Measurements from ENCODE around the gene BRMS1.
A peak's percentile ranks its signal among the peaks of the same experiment; 100 is the strongest.

BRMS1 gene

DNA sequence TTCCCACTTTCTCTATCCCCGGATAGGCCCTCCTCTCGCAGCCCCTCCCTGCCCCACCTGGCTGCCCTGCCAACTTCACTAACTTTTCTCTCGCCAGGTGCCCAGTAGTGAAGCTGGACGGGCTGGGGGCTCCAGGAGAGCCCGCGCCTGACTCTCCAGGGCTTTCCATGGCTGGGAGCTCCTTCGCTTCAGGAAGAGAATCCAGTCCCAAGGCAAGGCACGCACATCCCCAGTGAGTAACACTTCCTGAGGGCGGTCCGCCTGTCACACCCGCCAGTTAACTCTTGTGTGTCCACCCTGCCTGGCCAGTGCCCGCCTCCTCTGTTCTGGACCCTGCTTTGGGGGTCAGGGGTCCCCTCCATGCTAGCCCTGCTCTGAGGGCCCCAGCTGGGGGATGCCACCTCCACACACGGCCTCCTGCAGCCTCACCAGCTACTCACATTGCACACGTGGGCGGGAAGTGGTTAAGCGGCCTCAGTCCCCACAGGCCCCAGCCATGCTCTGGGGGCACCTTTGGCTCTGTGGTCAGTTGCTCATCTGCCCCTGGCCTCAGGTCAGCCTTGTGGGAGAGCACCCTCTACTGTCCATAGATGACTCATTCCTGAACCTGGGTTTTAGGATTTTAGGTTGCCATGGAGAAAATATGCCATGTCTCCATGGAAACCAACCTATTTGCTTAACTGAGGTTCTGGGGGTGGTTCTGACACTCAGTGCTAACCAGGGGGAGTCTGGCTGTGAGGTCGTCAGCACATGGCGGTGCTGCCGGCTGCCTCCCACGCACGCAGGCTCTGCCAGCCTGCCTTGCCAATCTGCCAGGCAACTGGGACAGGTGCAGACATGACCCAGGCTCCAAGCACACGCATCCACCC lies 8.4 kb downstream of the BRMS1 start, which contains the start of gene RIN1:
Gene RIN1 (minus strand): TSS at position 201 of the 869 bp plus-strand sequence. CDS start 32 bp downstream, at position 169.
- DNase-seq (ENCODE audit: low spot score) = no peak

DNA sequence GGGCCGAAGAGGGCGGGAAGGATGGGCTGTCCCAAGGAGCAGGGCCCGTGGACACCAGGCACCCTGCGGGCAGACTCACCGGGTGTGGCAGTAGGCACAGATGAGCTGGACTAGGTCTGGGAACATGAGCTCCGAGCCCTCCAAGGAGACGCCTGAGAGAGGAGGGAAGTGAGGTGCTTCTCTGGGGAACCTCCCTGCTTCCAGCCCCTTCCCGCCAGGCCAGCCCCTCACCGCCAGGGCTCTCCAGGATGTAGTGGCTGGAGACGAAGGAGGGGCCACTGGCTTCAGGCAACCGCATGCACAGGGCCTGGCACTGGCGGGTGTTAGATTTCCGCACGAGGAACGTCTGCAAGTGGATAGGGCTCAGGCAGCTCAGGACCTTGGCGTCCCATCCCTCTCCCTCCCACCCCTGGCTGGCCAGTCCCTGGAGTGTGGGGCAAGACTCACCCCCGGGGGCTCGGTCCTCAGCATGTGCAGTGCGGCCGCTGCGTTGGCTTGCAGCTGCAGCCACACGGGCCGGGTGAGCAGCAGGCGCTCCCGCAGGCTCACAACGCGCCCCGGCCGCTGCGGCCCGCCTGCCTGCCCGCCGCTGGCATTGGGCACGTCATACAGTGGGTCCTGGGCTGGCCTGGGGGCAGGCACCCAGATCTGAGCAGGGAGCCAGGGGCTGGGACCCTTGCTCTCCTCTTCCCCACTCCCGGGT lies 9.2 kb downstream of the BRMS1 start:
- DNase-seq (ENCODE audit: low spot score) = no peak

DNA sequence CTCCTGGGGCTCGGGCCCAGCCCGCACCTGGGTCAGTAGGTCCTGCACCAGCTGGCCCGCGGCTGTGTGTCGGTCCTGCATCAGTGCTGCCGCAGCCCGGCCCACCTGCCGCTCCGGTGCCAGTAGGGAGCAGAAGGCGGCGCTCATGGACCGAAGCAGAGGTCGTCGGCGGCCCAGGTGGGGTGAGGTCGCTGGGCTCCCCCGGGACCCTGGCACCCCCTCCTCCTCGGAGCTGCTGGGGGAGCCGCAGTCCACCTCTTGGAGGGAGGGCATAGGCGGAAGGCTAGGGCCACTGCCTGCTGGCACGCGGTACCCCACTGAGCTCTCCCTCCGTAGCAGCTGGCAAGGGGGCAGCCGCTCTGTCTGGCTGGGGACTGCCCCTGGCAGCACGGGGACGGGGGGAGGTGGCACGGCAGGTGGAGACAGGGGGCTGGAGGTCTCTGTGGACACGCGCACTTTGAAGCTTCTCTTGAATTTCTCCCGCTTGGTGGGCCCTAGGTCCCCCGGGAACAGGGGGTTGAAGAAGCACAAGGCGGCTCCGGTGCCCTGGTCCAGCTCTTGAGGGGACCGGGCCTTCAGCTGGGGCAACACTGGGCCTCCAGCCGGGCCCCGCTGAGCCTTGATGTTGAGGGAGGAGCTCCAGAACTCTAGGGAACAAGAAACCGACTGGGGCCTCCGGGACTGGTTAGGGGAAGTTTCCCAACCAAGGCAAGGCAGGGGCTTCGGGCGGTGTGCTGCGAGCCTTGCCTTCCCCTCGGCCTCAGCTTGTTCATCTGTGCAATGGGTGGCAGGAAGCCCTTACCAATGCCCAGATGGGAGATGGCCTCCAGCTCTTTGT lies 10.1 kb downstream of the BRMS1 start:
- DNase-seq (ENCODE audit: low spot score) = no peak

DNA sequence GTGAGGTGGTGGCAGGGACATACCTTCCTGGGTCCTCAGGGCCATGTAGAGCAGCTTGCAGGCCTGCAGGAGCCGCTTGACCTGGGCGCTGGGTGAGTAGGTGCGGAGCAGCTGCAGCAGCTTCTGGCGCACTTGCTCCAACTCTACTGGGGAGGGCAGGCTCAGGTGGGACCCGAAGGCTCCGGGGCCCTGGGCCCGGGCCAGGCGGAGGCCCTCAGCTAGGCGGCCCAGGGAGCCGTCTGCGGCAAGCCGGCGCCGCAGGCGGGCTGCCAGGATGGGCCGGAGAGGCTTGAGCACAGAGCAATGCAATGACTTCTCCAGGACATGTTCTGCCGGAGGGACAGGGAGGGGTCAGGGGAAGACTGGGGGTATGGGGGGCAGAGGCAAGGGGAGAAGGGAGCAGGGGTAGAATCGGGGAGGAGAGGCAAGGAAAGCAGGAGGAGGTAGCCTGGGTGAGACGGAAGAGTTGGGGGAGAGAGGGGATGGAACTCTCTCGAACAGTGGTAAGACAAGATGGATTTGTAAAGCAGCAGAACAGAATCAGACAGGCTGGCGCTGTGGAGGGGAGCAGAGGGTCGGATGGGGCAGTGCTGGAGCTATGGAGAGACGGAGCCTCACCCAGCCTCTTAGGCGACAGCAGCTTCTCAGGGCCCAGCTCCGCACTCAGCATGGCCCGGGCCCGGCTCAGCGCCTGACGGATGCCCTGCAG lies 10.9 kb downstream of the BRMS1 start:
- no peak for DNase-seq (ENCODE audit: low spot score)

DNA sequence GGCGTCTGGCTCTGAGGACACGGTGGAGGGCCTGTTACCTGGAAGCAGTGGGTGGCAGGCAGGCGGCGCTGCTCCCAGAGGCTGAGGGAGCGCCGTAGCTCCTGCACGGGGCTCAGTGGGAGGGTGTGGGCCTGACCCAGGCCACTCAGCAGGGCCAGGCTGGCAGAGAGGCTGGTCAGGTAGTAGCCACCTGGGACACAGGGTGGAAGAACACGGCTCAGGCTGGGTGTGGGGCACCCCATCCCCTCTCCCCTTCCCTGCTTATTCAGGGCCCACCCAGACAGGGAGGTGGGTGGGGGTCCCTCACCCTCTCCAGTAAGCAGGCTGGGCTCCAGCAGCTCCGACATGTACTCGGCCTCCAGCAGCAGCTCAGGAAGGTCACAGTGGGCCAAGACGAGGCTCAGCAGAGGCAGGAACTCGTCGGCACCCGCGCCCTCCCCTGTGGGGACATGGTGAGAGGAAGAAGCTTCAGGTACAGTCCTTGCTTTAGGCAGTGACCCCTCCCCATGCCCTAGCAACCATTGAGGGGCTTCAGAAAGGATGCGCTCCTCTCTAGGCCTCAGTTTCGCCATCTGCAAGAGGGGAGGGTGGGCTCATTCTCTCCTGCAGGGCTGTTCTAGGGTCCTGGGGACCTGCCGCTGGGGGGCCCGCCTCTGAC lies 11.6 kb downstream of the BRMS1 start:
- no peak for DNase-seq (ENCODE audit: low spot score)

DNA sequence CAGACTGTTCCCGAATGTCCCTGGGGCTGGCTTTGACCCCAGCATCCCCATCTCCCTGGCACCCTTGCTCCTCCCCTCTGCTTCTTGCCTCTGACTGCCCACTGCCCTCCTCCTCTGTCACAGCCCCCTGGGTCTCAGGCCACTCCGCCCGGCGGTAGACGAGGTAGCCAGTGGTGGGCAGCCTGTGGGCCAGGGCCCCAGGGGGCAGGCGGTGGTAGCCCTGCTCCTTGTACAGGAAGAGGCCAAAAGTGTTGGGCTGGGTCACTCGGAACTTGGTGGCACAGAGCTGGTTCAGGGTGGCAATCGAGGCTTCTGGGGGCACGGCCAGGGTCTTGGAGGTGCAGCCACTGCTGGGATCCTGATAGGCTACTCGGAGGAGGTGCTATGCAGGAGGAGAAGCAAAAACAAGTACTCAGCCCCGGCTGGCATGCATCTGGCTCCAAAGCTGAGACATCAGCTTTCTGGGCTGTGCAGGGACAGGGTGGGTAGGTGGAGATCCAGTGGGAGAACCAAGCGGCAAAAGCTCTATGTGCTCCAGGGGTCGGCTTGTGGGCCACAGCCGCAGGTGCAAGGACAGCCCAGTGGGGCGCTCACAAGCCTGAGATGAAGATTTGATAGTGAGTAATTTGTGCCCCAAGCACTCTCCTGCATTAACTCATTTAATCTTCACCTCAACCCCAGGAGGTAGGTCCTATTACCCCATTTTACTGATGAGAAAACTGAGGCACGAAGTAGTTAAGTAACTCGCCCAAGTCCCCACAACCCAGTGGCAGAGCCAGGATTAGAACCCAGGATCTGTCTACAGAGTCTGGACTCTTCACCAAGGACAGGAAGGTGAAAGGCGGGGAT lies 12.3 kb downstream of the BRMS1 start:
- DNase-seq (ENCODE audit: low spot score) = no peak

DNA sequence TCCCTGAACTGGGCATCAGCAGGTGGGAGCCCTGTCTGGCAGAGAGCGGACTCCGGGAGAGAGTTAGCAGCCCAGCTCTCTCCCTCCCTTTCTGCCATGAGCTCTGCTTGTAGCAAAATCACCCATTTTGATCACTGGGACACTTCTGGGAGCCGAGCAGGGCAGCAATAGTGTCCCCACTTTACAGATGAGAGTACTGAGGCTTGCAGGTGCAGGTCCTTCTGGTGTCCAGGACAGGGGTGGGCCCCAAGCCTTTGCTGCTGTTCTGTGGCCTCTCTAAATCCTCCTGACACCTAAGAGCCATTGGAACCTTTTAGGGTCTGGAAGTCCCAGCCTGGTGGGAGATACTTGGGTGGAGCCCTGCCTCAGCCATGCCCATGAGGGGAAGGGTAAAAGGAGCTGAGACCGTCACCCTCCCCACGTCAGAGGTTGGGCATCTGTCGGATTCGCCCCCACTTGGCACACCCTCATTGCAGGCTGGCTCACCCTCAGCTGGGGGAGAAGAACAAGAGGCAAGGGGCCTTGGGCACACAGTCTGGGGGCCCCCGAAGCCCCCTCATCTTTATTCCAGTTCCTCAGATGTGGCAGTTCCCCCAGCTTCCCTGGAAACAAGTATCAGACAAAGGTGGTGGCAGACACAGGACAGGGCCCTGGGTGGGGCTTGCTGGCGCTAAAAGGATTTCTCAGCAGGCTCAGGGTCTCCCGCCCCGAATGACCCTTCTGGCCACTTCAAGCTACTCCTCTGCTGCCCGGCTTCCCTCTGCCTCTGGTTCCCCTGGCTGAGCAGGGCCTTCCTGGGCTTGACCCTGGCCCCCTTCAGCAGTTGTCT lies 13.1 kb downstream of the BRMS1 start:
- no peak for DNase-seq (ENCODE audit: low spot score)

DNA sequence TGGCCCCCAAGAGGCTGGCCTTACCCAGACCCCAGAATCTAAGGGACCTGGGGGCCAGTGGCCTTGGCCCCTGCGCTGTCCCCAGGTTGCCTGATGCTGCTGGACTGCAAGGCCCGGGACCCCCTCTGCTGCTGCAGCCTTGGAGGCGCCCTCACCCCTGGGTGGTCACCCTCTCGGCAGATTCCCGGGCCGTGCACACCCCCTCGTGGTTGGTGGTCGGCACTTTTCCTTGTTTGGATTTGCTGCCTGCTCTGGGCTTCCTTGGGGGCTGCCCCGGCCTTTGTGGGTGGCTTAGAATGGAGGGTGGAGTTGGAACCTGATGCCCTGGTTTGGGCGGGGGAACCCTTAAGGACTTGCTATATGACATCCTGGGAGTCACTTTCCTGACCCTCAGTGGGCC lies 14.0 kb downstream of the BRMS1 start:
- DNase-seq (ENCODE audit: low spot score) = no peak

DNA sequence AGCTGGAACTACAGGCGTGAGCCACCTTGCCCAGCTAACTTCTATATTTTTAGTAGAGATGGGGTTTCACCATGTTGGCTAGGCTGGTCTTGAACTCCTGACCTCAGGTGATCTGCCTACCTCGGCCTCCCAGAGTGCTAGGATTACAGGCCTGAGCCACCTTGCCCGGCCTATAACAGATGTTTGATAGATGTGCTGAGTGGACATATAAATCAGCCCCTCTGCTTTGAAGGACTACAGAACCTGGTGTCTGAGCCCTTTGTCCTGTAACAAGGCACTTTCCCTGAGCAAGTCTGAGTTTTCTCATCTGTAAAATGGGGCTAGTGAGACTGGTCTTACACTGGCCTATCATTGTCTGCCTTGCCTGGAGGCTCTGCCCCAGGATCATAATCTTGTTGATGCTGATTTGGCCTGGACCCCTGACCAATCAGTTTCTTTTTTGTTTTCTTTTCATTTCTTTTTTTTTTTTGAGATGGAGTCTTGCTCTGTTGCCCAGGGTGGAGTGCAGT lies 15.7 kb downstream of the BRMS1 start:
- no peak for DNase-seq (ENCODE audit: low spot score)

DNA sequence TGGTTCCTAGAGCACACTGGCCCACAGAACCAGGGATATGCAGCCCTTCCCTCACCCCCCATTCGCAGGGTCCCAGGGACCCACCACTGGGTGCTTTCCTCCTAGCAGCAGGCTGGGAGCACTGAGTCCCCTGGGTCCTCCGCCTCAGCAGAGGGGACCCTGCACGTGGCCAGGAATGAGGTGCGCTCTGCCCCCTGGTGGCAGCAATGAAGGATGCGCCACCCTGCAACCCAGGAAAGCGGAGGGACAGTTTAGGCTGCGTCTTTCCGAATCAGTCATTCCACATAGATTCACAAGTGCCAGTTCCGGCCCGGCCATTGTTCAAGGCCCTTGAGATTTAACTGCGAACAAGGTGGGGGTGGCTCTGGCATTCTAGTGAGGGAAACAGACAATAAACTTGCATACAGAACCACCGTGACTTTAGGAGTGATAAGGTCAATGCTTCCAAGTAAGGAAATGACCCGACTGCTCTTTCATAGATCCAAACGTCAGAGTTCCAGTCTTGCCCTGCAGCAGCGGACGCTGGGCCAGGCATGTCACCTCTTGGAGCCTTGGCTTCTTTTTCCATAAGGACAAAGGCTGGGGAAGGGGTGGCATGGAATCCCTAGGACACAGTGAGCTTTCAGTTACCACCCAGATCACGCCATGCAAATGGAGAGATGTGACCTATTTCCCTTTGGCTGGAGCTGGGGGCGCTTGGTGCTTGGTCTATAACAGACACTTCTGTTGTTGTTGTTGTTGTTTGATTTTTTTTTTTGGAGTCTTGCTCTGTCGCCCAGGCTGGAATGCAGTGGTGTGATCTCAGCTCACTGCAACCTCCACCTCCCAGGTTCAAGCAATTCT lies 16.4 kb downstream of the BRMS1 start:
- peak; percentile 75 for DNase-seq (ENCODE audit: low spot score)

DNA sequence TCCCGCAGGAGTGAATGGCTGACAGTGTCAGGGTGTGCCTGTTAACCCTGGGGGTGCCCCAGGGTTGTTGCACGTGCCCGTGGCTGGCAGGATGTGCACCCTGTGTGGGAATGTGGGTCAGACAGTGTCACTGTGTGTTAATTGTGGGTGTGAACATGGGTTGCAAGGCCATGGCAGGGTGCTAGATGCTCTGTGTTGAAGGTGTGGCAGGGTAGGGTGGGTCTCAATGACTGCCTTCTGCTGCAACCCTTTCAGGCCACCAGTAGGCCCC lies 16.9 kb downstream of the BRMS1 start:
- no peak for DNase-seq (ENCODE audit: low spot score)

DNA sequence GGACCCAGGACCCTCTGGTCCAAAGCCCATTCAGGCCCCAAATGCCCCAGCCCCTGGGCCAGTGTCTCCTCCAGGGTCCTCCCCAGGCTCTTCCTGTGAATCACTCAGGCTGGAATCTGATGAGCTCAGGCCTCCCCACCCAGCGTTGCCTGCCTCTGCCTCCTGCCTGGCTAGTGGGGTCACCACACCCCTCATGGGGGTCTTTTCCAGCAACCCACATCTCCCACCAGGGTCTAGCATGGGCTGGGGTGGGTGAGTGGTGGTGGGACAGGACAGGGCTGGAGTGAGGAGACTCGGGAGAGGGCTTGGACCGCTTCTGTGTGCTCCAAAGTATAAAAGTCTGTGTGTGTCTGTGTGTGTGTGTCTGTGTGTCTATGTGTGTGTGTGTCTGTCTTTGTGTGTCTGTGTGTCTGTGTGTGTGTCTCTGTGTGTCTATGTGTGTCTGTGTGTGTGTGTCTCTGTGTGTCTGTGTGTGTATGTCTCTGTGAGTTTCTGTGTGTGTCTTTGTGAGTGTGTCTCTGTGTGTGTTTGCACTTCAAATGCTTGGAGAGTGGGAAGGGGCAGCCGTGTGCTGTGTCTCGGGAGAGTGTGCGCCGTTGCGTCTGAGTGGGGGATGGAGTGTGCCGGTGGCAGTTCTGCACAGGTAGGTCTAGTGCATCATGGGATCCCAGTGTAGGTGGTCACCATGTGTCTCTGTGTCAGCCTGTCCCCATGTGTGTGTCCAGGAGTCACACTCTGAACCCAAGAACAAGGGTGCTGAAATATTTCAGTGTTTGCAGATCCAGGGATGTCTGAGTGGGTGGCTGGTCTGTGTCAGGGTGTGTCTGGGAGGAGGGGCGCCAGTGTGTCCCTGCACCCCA lies 17.5 kb downstream of the BRMS1 start:
- DNase-seq (ENCODE audit: low spot score) = no peak

DNA sequence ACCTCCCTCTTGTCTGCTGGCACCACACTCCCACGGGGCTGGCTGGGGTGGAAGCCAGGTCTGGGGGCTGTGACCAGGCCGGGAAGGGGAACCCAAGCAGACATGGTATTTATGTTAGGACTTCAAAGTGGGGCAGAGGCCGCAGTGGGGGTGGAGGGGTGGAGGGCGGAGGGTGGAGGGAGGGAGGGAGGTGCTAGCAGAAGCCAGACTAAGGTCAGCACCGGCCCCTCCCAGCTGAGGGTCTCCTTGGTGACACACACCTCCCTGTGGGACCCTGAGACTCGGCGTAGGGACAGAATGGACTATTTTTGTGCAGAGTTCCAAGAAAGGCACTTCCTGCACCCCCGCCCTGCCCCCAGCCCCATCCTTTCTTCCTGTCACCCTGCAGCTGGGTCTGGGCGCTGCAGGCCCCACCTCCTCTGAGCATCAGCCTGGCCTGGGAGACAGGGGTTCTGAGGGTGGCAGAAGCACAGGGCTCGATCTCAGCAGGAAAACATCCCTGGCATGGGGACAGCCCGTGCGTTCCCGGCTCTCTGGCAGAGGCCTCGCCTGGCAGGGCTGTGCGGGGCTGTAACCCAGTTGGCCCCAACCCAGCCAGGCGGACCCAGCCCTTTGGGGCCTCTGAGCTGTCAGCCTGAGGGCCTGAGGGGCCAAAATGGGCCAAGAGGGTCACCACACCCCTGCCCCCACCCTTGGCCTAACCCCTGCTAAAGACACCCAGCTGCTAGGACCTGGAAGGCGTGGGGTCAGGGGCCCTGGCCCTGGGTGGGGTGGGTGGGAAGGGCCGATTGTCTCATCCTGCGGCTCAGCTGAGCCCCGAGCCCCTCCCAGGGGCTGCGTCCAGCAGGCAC lies 18.4 kb downstream of the BRMS1 start:
- no peak for DNase-seq (ENCODE audit: low spot score)

DNA sequence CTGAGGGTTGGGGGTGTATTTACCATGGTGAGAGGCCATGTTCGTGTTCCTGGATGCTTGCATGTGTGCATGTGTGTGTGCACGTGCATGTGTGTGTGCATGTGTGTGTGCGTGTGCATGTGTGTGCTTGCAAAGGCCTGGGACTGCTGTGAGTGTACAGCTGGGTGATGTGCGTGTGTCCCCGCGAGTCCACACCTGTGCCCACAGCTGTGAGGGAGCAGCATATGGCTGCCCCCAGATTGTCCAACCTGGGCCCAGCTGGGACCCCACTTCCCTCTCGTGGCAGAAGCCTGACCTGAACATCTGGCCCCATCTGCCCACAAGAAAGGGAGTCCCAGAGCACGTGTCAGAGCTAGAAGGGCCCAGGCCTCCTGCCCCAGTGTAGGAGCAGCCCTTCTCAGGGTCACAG lies 19.6 kb downstream of the BRMS1 start:
- no peak for DNase-seq (ENCODE audit: low spot score)

DNA sequence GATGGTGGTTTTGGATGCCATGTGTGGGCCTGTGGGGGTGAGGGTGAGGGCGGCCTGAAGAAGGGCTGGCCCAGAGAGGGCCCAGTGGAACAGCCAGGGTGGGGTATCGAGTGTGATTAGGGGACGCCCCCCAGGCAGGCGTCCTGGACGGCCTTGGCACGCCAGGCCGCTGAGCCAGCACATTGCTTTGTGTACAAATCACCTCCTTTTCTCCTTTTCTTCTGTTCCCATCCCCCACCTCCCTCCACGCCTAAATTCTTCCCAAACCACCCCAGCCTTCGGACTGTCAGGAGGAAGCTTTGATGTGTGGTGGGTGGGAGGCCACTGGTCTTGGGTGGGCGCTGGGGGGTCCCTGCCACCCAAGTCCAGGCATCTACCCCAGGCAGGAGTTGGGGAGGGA lies 20.2 kb downstream of the BRMS1 start:
- no peak for DNase-seq (ENCODE audit: low spot score)

DNA sequence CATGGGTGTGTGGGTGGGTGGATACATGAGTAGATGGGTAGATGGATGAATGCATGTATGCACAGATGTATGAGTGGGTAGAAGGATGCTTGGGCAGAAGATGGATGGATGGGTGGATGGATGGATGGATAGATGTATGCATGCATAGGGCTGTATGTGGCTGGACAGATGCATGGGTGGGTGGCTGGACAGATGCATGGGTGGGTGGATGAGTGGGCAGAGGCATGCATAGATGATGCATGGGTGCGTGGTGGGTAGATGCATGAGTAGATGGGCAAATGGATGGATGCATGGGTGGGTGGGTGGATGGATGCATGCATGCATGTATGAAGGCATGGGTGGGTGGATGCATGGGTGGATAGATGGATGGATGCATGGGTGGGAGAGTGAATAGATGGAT lies 21.2 kb downstream of the BRMS1 start:
- no peak for DNase-seq (ENCODE audit: low spot score)
